Parathyroid adenoma (tissue), 2 donors: ENCODE measurements around the gene LIN7A.
A peak's percentile ranks its signal among the peaks of the same experiment; 100 is the strongest.

Source experiments
- H2AFZ ChIP-seq: fragments of 300-600 bp; sonication (generic); one replicate; pipeline ENCODE4 v1.7.0; 2017; ENCODE audit warnings: antibody characterized with exemption, mild to moderate bottlenecking
- H3K27ac ChIP-seq: fragments of 300-600 bp; sonication (generic); one replicate; pipeline ENCODE4 v1.7.0; 2017
- H3K27me3 ChIP-seq: fragments of 300-600 bp; sonication (generic); one replicate; pipeline ENCODE4 v1.7.0; 2017; ENCODE audit warnings: low read length; ENCODE audit not compliant: control insufficient read depth, insufficient read depth
- H3K36me3 ChIP-seq: fragments of 300-600 bp; sonication (generic); one replicate; pipeline ENCODE4 v1.7.0; 2017; ENCODE audit warnings: low read length; ENCODE audit not compliant: control insufficient read depth, insufficient read depth
- H3K4me1 ChIP-seq: fragments of 300-600 bp; sonication (generic); one replicate; pipeline ENCODE4 v1.7.0; 2017; ENCODE audit warnings: control low read depth
- H3K4me2 ChIP-seq: fragments of 300-600 bp; sonication (generic); one replicate; pipeline ENCODE4 v1.7.0; 2017; ENCODE audit warnings: low read length
- H3K4me3 ChIP-seq: fragments of 300-600 bp; sonication (generic); one replicate; pipeline ENCODE4 v1.7.0; 2017; ENCODE audit warnings: low read depth, low read length
- H3K79me2 ChIP-seq: fragments of 300-600 bp; sonication (generic); one replicate; pipeline ENCODE4 v1.7.0; 2017; ENCODE audit warnings: control low read depth
- H3K9ac ChIP-seq: fragments of 300-600 bp; sonication (generic); one replicate; pipeline ENCODE4 v1.7.0; 2017; ENCODE audit warnings: mild to moderate bottlenecking
- H3K9me3 ChIP-seq: fragments of 300-600 bp; sonication (generic); one replicate; pipeline ENCODE4 v1.7.0; 2017; ENCODE audit warnings: low read length; ENCODE audit not compliant: control insufficient read depth
- TF ChIP-seq, protein P1 (sequence below): fragments of 300-600 bp; sonication (generic); IDR thresholded peaks from one replicate; pipeline ENCODE4 v1.7.0; 2017; ENCODE audit warnings: antibody characterized with exemption, mild to moderate bottlenecking
- donor health status: primary hyperparathyroidism.

Gene LIN7A

GRCh38 chr12:80837342-80837978 is 100.3 kb downstream of the LIN7A start:
- Histone ChIP-seq H3K9ac (no peak overlapping the region), H3K27ac (no peak overlapping the region), H2AFZ (no peak overlapping the region), H3K9me3 (no peaks in the 10 kb centered on the region), H3K4me3 (no peak overlapping the region), H3K4me2 (no peak overlapping the region), H3K36me3 (no peaks in the 10 kb centered on the region), H3K27me3 (no peaks in the 10 kb centered on the region), H3K79me2 (no peaks in the 10 kb centered on the region), H3K4me1 (no peaks in the 10 kb centered on the region)
- TF ChIP-seq, protein P1, sequence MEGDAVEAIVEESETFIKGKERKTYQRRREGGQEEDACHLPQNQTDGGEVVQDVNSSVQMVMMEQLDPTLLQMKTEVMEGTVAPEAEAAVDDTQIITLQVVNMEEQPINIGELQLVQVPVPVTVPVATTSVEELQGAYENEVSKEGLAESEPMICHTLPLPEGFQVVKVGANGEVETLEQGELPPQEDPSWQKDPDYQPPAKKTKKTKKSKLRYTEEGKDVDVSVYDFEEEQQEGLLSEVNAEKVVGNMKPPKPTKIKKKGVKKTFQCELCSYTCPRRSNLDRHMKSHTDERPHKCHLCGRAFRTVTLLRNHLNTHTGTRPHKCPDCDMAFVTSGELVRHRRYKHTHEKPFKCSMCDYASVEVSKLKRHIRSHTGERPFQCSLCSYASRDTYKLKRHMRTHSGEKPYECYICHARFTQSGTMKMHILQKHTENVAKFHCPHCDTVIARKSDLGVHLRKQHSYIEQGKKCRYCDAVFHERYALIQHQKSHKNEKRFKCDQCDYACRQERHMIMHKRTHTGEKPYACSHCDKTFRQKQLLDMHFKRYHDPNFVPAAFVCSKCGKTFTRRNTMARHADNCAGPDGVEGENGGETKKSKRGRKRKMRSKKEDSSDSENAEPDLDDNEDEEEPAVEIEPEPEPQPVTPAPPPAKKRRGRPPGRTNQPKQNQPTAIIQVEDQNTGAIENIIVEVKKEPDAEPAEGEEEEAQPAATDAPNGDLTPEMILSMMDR: peak; percentile 34

- Histone ChIP-seq H3K4me3 (no peak overlapping the region), H3K9ac (no peak overlapping the region), H3K27me3 (no peaks in the 10 kb centered on the region), H3K9me3 (no peaks in the 10 kb centered on the region), H3K79me2 (no peaks in the 10 kb centered on the region), H2AFZ (no peak overlapping the region), H3K4me1 (no peaks in the 10 kb centered on the region), H3K4me2 (no peak overlapping the region), H3K27ac (no peak overlapping the region), H3K36me3 (no peaks in the 10 kb centered on the region)
- TF ChIP-seq, protein P1: no peak
These were observed 103.0 kb downstream of the LIN7A start for GRCh38 chr12:80834724-80835123.

DNA sequence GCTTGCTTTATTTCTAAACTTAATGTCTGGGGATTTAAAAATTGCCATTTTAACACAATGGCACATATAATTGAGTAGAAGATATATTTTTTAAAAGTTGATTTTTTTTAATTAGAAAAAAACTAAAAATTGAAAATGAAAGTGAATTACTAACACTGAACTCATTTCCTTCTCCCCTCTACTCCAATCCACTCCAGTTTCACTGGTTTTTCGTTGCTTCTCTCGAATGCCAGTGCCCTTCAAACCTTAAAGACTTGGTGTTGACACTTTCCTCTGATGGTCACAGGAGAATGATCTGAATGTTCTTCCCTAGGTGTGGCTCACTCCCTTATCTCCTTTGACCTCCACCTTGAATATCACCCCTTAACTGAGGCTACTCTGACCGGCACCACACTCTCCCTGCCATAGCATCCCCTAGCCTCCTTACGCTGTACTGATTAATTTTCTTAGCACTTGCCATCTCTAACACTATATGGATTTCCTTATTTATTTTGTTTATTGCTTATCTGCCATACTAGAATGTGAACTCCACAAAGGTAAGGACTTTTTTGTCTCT is 107.1 kb downstream of the LIN7A start:
- Histone ChIP-seq H3K79me2 (no peaks in the 10 kb centered on the region), H3K4me3 (no peak overlapping the region), H2AFZ (no peak overlapping the region), H3K9ac (no peak overlapping the region), H3K4me2 (no peak overlapping the region), H3K27me3 (no peaks in the 10 kb centered on the region), H3K27ac (no peak overlapping the region), H3K4me1 (no peaks in the 10 kb centered on the region), H3K9me3 (no peaks in the 10 kb centered on the region), H3K36me3 (no peaks in the 10 kb centered on the region)
- TF ChIP-seq, protein P1: no peak

GRCh38 chr12:80829767-80830166 is 108.0 kb downstream of the LIN7A start:
- no peak overlapping the region for H3K27ac ChIP-seq
- no peak overlapping the region for H3K4me3 ChIP-seq
- TF ChIP-seq, protein P1: no peak

DNA sequence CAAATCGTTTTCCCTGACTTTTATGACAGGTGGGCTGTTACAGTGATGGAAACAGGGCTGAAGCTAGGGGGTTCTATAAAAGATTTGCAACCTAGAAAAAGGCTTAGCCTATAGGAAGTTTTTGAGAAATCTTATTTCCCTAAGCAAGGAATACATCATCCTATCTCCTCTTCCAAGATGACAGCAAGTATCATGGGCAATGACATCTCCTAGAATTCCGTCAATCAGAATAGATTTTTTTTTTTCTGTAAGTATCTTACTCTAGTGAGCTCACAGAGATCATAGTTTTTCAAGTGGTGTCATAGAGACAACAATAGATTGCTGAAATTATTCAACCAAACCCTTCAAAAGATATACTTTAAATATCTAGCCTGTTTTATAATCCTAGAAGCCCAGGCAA is 112.2 kb downstream of the LIN7A start:
- H3K9me3 ChIP-seq: no peaks in the 10 kb centered on the region
- H3K27me3 ChIP-seq: no peaks in the 10 kb centered on the region
- H3K36me3 ChIP-seq: no peaks in the 10 kb centered on the region
- H3K4me3 ChIP-seq: no peak overlapping the region
- TF ChIP-seq, protein P1: no peak
- H3K9ac ChIP-seq: no peak overlapping the region
- H3K27ac ChIP-seq: no peak overlapping the region
- H3K4me1 ChIP-seq: no peaks in the 10 kb centered on the region
- no peak overlapping the region for H2AFZ ChIP-seq
- H3K4me2 ChIP-seq: no peak overlapping the region
- H3K79me2 ChIP-seq: no peaks in the 10 kb centered on the region

More at GRCh38 chr12:80829767-80830166, 108.0 kb downstream of the LIN7A start:
- Histone ChIP-seq H3K27me3 (no peaks in the 10 kb centered on the region), H2AFZ (no peak overlapping the region), H3K4me2 (no peak overlapping the region), H3K79me2 (no peaks in the 10 kb centered on the region), H3K4me1 (no peaks in the 10 kb centered on the region), H3K36me3 (no peaks in the 10 kb centered on the region), H3K9me3 (no peaks in the 10 kb centered on the region), H3K9ac (no peak overlapping the region)
